HG02763 (cell line): Measurements from ENCODE around the gene DNAJB7.
"Not testable (repeated sequence)": the region's sequence is repeated elsewhere in the genome, so short reads cannot be mapped to it uniquely, and the experiment has no call there.

Source experiments
- ATAC-seq: cut with Tn5 transposase; IDR thresholded peaks from one replicate; pipeline ENCODE4 v1.9.1; 2021; ENCODE audit warnings: mild to moderate bottlenecking, moderate library complexity; ENCODE audit not compliant: unreplicated experiment

DNAJB7 gene

GRCh38 chr22:40845816-40846215, 16.1 kb downstream of the DNAJB7 start:
- not testable (repeated sequence) for ATAC-seq

- no peak for ATAC-seq
These were observed 17.0 kb downstream of the DNAJB7 start for GRCh38 chr22:40844951-40845350.

DNA sequence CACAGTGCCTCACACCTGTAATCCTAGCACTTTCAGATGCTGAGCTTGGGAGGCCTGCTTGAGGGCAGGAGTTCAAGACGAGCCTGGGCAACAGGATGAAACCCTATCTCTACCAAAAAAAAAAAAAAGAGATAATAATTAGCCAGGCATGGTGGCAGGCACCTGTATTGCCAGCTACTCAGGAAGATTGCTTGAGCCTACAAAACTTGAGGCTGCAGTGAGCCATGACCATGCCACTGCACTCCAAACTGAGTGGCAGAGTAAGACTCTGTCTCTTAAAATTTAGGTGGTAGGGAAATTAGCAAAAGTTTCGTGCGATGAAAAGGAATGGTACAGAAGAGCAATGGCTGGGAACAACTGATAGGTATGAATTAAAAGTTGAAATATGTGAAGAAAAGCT, 23.4 kb downstream of the DNAJB7 start:
- no peak for ATAC-seq

GRCh38 chr22:40834619-40835018, 27.3 kb downstream of the DNAJB7 start:
- no peak for ATAC-seq

- no peak for ATAC-seq
These were observed 32.8 kb downstream of the DNAJB7 start for GRCh38 chr22:40829131-40829530.

DNA sequence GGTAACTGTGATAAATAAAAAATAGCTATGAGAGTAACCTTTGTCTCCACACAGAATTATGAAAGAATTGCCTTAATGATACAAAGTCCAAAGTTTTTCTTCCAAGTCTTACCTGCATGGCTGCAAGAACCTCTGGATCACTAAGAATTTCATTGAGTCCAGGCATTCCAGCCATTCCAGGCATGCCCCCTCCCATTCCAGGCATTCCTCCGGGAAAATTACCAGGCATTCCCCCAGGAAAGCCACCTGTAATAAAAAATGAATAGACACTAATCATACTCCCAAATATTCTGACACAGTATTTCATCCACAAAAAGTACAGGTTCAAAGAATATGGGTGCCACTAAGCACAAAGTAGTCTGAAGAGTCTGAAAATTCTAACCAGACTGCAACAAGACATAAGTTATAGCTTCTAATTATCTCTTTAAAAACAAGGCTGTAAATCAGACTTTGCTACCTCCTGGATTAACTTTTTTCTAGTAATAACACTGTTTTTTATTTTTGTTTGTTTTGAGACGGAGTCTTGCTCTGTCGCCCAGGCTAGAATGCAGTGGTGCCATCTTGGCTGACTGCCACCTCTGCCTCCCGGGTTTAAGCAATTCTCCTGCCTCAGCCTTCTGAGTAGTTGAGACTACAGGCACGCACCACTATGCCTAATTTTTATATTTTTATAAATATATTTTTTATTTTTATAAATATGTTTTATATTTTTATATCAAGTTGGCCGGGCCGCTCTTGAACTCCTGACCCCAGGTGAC, 34.8 kb downstream of the DNAJB7 start:
- no peak for ATAC-seq

DNA sequence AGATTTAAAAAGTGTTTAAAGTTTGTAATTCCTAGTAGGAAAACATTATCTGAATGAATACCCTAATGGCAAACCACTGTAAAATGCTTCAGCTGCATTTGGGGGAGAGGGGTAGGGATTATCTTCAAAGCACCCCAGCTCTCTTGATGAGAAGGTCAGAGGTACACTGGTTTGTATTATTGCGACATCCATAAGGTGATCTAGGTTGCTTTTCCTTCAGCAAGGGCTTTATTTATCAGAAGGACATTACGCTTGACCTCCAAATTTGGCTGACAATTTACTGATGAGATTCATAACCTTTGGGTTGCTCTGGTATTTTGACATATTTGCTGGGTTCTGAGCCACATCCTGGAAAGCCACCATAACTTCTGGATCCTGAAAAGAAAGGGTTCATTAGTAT, 35.6 kb downstream of the DNAJB7 start:
- not testable (repeated sequence) for ATAC-seq

GRCh38 chr22:40823426-40823825, 38.5 kb downstream of the DNAJB7 start:
- no peak for ATAC-seq

DNA sequence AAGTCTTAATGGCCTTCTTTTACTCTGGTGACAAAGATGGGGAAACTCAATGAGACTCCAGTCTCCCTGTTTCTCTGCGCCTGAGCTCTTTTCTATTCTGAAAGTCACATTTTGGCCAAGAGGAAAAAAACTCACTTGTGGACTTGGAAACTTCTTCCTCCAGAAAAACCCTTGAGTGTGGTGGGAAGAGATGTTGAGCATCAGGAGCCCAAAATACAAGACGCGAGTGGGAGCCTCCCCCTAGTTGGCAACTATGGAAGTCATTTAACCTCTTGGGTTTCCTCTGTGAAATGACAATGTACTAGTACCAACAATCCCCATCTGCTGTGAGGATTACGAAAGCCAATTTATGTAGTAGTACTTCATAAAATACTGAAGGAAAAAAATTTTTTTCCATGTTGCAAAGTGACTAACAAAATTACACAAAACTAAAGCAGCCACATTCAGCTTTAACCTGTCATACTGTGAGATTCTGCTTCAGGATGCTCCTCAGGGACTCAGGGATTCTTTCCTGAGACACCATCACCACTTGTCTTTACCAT, 42.2 kb downstream of the DNAJB7 start:
- ATAC-seq = no peak

DNA sequence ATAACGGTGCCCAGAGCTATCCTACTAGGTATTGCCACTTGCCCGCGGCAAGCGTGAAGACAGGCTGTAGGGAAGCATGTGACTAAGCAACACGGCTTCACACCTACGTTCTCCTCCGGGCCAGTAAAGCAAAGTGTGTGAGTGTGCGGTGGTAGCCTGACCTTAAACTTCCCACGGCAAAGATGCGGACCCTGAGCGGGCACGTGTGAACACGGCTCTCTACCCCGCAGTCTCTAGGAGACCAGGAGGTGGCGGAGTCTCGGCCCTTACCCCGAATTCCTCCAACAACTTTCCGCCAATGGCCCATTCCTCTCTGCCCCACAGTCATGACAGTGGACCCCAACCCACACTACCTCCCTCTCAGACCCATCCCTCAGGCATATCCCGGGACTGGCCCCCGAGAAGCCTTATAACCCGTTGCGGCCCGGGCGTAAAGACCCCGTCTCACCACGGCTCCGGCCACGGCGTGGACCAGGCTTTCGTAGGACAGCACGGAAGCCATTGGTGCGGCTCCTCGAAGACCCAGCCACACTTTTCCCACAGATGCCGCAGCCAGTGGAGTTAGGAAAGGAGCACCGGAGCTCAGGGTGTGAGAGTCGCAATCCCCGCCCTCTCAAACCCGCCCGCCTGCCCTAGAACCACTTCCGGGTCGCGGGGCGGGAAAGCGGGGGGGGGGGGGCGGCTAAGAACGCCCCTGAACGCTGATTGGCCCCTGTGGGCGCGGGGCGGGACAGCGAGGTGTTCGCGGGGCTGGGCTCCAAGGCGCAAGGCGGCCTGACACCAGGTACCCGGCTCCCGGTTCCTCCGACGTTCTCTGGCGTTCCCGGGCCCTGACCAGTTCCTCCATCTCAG, 42.9 kb downstream of the DNAJB7 start, which contains the start of gene SLC25A17:
Gene SLC25A17 (minus strand): TSS at position 600 of the 852 bp plus-strand sequence. CDS start 98 bp downstream, at position 502.
- ATAC-seq = peak; percentile 76

GRCh38 chr22:40818192-40818746, 43.6 kb downstream of the DNAJB7 start:
- ATAC-seq = no peak

DNA sequence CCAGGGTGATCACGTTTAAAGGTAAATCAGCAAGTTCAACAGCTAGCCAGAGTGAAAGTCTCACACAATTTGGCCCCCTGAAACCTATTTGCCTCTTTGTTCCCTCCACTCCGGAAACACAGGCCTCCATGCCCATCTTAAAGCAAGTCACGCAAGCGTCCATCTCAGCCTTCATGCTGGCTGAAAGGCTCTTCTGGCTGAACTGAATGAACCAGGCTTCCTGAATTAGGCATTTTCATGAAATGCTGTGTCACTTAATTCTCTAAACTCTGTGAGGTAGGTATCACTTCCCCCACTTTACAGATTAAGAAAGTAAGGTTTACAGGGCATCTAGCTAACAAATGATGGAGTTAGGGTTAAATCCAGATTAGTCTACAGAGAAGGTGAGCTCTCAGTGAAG, 44.2 kb downstream of the DNAJB7 start:
- ATAC-seq = no peak

DNA sequence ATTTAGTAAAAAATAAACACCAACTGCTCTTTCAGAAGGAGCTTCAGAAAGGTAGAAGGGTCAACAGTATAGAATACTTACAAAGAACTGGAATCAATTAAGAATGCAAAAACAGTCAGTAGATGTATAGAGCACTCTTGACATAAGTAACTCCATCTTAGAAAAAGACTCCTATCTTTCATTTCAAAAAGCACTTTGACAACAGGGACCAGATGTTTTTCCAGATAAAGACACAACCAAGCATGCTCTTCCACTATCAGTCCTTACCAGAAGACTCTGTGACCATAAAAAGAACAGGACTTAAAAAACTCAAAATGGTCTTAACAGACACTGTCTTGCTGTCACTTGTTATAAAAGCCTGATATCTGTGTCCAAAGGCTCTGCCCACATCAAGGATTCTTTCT, 48.0 kb downstream of the DNAJB7 start:
- ATAC-seq = no peak
